Panc1 (cell line): Measurements from ENCODE around the gene GRAMD1B. TPM values are rescaled to one million over a fixed set of nuclear protein-coding genes. Genes with fewer than 3 reads are reported as not detected.

Experiments used
- ATAC-seq: fragments of 200-7000 bp; cut with Tn5 transposase; 2 replicates; pipeline ENCODE4 v1.9.1; 2020; ENCODE audit warnings: mild to moderate bottlenecking, moderate library complexity
- BruUV-seq: library from RNA; stranded (reverse); fragments of 400-500 nt; replicated peaks from 2 replicates; lab custom pipeline; 2021; lab: Mats Ljungman, UMichigan
- CTCF ChIA-PET: fragments of 300-600 bp; sonication (Branson Sonifier 250); formaldehyde crosslinking; loops from one replicate; lab custom pipeline; 2022; ENCODE audit warnings: antibody characterized with exemption; lab: Charles Lee
- POLR2A ChIA-PET: fragments of 300-600 bp; sonication (Branson Sonifier 250); formaldehyde crosslinking; loops from one replicate; lab custom pipeline; 2022; ENCODE audit warnings: antibody characterized with exemption; lab: Charles Lee
- DNase-seq: peaks from one replicate; pipeline ENCODE4 v3.0.0-alpha.2; 2010; ENCODE audit warnings: low read depth, low spot score
- H3K27ac ChIP-seq: 2 replicates; pipeline ENCODE4 v1.5.1; 2011; ENCODE audit warnings: mild to moderate bottlenecking, low read length, inconsistent platforms
- H3K27me3 ChIP-seq: fragments of 200-500 bp; sonication (Bioruptor generic); 2 replicates; pipeline ENCODE4 v1.6.0; 2014; ENCODE audit warnings: low read length, inconsistent platforms; ENCODE audit not compliant: control insufficient read depth, insufficient read depth
- H3K36me3 ChIP-seq: fragments of 200-500 bp; sonication (Bioruptor generic); 2 replicates; pipeline ENCODE4 v1.5.1; 2014; ENCODE audit warnings: inconsistent platforms, mild to moderate bottlenecking, low read length, moderate library complexity; ENCODE audit not compliant: control insufficient read depth, insufficient read depth
- H3K4me1 ChIP-seq: 2 replicates; pipeline ENCODE4 v1.5.1; 2011; ENCODE audit warnings: inconsistent platforms, mild to moderate bottlenecking, low read length, moderate library complexity; ENCODE audit not compliant: control insufficient read depth, insufficient read depth
- H3K4me3 ChIP-seq, 2 experiments: 2 replicates each; pipeline ENCODE4 v1.5.1; 2011 to 2012; ENCODE audit warnings: low read depth in 2 of 2, low read length in 2 of 2, mild to moderate bottlenecking in 2 of 2, inconsistent platforms in 1 of 2, moderate library complexity in 1 of 2
- H3K9me3 ChIP-seq: fragments of 200-500 bp; sonication (Bioruptor generic); 2 replicates; pipeline ENCODE4 v1.5.1; 2014; ENCODE audit warnings: low read depth, mild to moderate bottlenecking, inconsistent platforms, low read length, moderate library complexity; ENCODE audit not compliant: control insufficient read depth, insufficient read depth
- POLR2AphosphoS5 ChIP-seq: IDR thresholded peaks from 2 replicates; pipeline ENCODE4 v1.6.1; 2012; ENCODE audit warnings: mild to moderate bottlenecking, low read depth, low read length, moderate library complexity
- REST ChIP-seq, 2 experiments: IDR thresholded peaks; 2 replicates each; pipeline ENCODE4 v1.6.1; 2011 to 2012; ENCODE audit warnings: low read depth in 2 of 2, control low read depth in 1 of 2, low read length in 1 of 2, mild to moderate bottlenecking in 1 of 2, moderate library complexity in 1 of 2; ENCODE audit not compliant: insufficient read depth in 1 of 2
- SIN3A ChIP-seq: IDR thresholded peaks from 2 replicates; pipeline ENCODE4 v1.6.1; 2012; ENCODE audit warnings: low read depth, mild to moderate bottlenecking, low read length, moderate library complexity, borderline replicate concordance; ENCODE audit not compliant: insufficient read depth
- TCF7L2 ChIP-seq: IDR thresholded peaks from 2 replicates; pipeline ENCODE4 v1.6.1; 2011; ENCODE audit warnings: mild to moderate bottlenecking, low read depth, low read length, inconsistent platforms
- in situ Hi-C: cut with HindIII; loops from 2 replicates; pipeline ENCODE4 v1.10.0; 2016; ENCODE audit warnings: low sequenced_read_pairs, low pct_unique_long_range_greater_than_20kb
- intact Hi-C: fragments of 100-400 bp; cut with micrococcal nuclease; formaldehyde crosslinking; loops from one replicate; pipeline ENCODE4 v1.10.0; 2022; ENCODE audit not compliant: unreplicated experiment
- total RNA-seq: library from RNA; stranded (reverse); gene quantifications from one replicate; pipeline ENCODE4 v1.2.1, GENCODE V29; 2021; ENCODE audit not compliant: unreplicated experiment
- TF ChIP-seq, protein P1 (sequence below): fragments of 450-650 bp; IDR thresholded peaks from 2 replicates; pipeline ENCODE4 v1.5.1; 2017; ENCODE audit warnings: mild to moderate bottlenecking

GRAMD1B gene
- total RNA-seq, 1 experiment from 2014 or later = 0.46 TPM

- ATAC-seq (no peak), DNase-seq (no peak)
- Histone ChIP-seq H3K36me3 (no peaks in the 10 kb centered on the region), H3K9me3 (no peaks in the 10 kb centered on the region), H3K27me3 (no peaks in the 10 kb centered on the region), H3K4me1 (no peaks in the 10 kb centered on the region), H3K27ac (no peak overlapping the region), H3K4me3 (no peak overlapping the region)
- POLR2A ChIA-PET = no interaction called here
- in situ Hi-C loops = no loop called here
- no TSS peak for BruUV-seq
- TF ChIP-seq, protein P1, sequence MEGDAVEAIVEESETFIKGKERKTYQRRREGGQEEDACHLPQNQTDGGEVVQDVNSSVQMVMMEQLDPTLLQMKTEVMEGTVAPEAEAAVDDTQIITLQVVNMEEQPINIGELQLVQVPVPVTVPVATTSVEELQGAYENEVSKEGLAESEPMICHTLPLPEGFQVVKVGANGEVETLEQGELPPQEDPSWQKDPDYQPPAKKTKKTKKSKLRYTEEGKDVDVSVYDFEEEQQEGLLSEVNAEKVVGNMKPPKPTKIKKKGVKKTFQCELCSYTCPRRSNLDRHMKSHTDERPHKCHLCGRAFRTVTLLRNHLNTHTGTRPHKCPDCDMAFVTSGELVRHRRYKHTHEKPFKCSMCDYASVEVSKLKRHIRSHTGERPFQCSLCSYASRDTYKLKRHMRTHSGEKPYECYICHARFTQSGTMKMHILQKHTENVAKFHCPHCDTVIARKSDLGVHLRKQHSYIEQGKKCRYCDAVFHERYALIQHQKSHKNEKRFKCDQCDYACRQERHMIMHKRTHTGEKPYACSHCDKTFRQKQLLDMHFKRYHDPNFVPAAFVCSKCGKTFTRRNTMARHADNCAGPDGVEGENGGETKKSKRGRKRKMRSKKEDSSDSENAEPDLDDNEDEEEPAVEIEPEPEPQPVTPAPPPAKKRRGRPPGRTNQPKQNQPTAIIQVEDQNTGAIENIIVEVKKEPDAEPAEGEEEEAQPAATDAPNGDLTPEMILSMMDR = no peak
- no peak for TF ChIP-seq TCF7L2
- no peak for TF ChIP-seq POLR2AphosphoS5
- no peak for TF ChIP-seq SIN3A
- CTCF ChIA-PET = no interaction called here
- intact Hi-C loops = no loop called here
Observed at GRCh38 chr11:123439616-123440015, 9.5 kb downstream of the GRAMD1B start.

DNA sequence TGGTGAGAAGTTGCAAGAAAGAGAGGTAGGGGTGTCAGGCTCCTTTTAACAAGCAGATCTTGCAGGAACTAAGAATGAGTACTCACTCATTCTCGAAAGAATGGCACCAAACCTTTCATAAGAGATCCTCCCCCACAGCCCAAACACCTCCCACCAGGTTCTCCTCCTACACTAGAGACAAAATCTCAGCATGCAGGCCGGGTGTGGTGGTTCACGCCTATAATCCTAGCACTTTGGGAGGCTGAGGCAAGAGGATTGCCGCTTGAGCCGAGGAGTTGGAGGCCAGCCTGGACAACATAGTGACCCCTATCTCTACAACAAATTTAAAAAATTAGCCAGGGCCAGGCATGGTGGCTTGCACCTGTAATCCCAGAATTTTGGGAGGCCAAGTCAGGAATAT, 11.1 kb downstream of the GRAMD1B start:
- Histone ChIP-seq H3K4me1 (no peaks in the 10 kb centered on the region), H3K36me3 (no peaks in the 10 kb centered on the region), H3K27me3 (no peaks in the 10 kb centered on the region), H3K4me3 (no peak overlapping the region), H3K27ac (no peak overlapping the region), H3K9me3 (no peaks in the 10 kb centered on the region)
- BruUV-seq = no TSS peak
- DNase-seq (no peak), ATAC-seq (no peak)
- TF ChIP-seq, protein P1 = no peak
- no peak for TF ChIP-seq POLR2AphosphoS5
- no peak for TF ChIP-seq SIN3A
- TF ChIP-seq REST (IDR thresholded peaks at IDR 0.05; ENCODE audit: insufficient read depth in 1 of 2, low read depth in 2 of 2, low read length in 1 of 2) = no peak
- no peak for TF ChIP-seq TCF7L2
- CTCF ChIA-PET = no interaction called here
- POLR2A ChIA-PET = no interaction called here
- in situ Hi-C loops (no loop called here), intact Hi-C loops (no loop called here)
